ENCODE results near the gene CDC42SE2. TPM values are rescaled to one million over a fixed set of nuclear protein-coding genes. Genes with fewer than 3 reads are reported as not detected.

The CDC42SE2 gene
- total RNA-seq, 1 experiment from 2014 or later, result 22.5 TPM

DNA sequence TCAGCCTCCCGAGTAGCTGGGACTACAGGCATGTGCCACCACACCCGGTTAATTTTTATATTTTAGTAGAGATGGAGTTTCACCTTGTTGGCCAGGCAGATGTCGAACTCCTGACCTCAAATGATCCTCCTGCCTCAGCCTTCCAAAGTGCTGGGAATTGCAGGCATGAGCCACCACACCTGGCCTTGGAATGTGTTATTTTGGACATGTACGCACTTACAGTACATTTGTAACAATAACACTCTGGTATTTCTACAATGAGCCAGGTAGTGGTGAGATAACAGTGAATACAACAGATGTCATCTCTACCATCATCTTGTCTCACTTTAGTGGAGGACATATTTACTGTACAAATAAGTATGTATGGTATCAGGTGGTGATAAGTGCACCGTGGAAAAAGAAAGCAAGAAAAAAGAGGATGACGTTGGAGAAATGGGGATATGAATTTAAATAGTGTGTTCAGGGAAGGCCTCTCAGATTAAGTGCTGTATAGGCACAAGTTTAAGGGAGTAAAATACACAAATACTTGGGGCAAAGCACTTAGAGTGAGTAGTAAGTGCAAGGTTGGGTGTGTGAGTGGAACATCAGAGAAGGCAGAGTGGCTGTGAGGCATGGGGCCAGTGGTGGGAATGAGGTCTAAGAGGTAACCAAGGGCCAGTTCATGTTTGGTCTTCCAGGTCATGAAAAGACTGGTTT lies 100.1 kb downstream of the CDC42SE2 start (continued):
- no peak for TF ChIP-seq MXD4 (CRISPR knock-in tag; IDR thresholded peaks at IDR 0.05; ENCODE audit: borderline replicate concordance)
- TF ChIP-seq ESRRA (CRISPR knock-in tag; IDR thresholded peaks at IDR 0.05; ENCODE audit: borderline replicate concordance), result no peak
- TF ChIP-seq, protein P1, sequence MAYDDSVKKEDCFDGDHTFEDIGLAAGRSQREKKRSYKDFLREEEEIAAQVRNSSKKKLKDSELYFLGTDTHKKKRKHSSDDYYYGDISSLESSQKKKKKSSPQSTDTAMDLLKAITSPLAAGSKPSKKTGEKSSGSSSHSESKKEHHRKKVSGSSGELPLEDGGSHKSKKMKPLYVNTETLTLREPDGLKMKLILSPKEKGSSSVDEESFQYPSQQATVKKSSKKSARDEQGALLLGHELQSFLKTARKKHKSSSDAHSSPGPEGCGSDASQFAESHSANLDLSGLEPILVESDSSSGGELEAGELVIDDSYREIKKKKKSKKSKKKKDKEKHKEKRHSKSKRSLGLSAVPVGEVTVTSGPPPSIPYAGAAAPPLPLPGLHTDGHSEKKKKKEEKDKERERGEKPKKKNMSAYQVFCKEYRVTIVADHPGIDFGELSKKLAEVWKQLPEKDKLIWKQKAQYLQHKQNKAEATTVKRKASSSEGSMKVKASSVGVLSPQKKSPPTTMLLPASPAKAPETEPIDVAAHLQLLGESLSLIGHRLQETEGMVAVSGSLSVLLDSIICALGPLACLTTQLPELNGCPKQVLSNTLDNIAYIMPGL (CRISPR knock-in tag; IDR thresholded peaks at IDR 0.05), result no peak
- TF ChIP-seq, protein P2, sequence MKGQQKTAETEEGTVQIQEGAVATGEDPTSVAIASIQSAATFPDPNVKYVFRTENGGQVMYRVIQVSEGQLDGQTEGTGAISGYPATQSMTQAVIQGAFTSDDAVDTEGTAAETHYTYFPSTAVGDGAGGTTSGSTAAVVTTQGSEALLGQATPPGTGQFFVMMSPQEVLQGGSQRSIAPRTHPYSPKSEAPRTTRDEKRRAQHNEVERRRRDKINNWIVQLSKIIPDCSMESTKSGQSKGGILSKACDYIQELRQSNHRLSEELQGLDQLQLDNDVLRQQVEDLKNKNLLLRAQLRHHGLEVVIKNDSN (CRISPR knock-in tag; IDR thresholded peaks at IDR 0.05), result no peak
- TF ChIP-seq, protein P3, sequence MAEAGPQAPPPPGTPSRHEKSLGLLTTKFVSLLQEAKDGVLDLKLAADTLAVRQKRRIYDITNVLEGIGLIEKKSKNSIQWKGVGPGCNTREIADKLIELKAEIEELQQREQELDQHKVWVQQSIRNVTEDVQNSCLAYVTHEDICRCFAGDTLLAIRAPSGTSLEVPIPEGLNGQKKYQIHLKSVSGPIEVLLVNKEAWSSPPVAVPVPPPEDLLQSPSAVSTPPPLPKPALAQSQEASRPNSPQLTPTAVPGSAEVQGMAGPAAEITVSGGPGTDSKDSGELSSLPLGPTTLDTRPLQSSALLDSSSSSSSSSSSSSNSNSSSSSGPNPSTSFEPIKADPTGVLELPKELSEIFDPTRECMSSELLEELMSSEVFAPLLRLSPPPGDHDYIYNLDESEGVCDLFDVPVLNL (CRISPR knock-in tag; IDR thresholded peaks at IDR 0.05; ENCODE audit: borderline replicate concordance, low read depth), result no peak
- TF ChIP-seq ZNF219 (CRISPR knock-in tag; IDR thresholded peaks at IDR 0.05; ENCODE audit: borderline replicate concordance), result no peak
- TF ChIP-seq MYBL2 (CRISPR knock-in tag; IDR thresholded peaks at IDR 0.05), result no peak
- TF ChIP-seq, protein P4, sequence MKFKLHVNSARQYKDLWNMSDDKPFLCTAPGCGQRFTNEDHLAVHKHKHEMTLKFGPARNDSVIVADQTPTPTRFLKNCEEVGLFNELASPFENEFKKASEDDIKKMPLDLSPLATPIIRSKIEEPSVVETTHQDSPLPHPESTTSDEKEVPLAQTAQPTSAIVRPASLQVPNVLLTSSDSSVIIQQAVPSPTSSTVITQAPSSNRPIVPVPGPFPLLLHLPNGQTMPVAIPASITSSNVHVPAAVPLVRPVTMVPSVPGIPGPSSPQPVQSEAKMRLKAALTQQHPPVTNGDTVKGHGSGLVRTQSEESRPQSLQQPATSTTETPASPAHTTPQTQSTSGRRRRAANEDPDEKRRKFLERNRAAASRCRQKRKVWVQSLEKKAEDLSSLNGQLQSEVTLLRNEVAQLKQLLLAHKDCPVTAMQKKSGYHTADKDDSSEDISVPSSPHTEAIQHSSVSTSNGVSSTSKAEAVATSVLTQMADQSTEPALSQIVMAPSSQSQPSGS (CRISPR knock-in tag; IDR thresholded peaks at IDR 0.05; ENCODE audit: borderline replicate concordance, low read depth), result no peak
- TF ChIP-seq, protein P5, sequence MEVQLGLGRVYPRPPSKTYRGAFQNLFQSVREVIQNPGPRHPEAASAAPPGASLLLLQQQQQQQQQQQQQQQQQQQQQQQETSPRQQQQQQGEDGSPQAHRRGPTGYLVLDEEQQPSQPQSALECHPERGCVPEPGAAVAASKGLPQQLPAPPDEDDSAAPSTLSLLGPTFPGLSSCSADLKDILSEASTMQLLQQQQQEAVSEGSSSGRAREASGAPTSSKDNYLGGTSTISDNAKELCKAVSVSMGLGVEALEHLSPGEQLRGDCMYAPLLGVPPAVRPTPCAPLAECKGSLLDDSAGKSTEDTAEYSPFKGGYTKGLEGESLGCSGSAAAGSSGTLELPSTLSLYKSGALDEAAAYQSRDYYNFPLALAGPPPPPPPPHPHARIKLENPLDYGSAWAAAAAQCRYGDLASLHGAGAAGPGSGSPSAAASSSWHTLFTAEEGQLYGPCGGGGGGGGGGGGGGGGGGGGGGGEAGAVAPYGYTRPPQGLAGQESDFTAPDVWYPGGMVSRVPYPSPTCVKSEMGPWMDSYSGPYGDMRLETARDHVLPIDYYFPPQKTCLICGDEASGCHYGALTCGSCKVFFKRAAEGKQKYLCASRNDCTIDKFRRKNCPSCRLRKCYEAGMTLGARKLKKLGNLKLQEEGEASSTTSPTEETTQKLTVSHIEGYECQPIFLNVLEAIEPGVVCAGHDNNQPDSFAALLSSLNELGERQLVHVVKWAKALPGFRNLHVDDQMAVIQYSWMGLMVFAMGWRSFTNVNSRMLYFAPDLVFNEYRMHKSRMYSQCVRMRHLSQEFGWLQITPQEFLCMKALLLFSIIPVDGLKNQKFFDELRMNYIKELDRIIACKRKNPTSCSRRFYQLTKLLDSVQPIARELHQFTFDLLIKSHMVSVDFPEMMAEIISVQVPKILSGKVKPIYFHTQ (CRISPR knock-in tag; IDR thresholded peaks at IDR 0.05), result no peak

DNA sequence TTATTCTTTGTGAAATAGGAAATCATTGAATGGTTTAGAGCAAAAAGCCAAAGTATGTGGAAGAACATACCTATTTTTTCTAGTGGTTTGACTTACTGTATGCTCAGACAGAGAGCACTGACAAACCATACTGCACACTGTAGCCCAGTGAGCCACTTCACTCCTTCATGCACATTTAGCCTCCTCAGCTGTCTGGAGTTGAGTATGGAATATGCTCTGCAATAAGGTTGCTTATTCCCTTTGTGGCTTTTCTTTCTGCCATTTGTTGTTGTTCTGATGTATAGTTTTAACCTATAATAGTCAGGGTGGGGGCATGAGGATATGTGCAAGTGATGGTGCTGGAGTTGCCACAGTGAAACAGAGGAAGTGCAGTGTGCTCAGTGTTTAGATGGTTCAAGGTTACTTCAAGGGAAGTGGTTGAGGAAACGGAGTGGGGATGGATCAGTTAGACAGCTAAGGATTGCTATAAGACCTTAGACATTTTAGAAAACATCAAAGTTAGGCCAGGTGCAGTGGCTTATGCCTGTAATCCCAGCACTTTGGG lies 100.7 kb downstream of the CDC42SE2 start:
- Mint-ChIP-seq H3K9me3 (peaks cover 6% of the 10 kb centered on the region; the same call in 1 of the 2 replicates), H3K27ac (peak overlapping the region; percentile 59; the same call in 1 of the 2 replicates), H3K4me3 (no peak overlapping the region), H3K4me1 (peaks cover 10% of the 10 kb centered on the region), H3K36me3 (no peaks in the 10 kb centered on the region; the same call in 1 of the 2 replicates), H3K27me3 (ENCODE audit: low read depth) (no peaks in the 10 kb centered on the region)
- DNase-seq (ENCODE audit: low spot score) (no peak), ATAC-seq (no peak)
- ChIA-PET CTCF (no interaction called here), POLR2A (no interaction called here)
- TF ChIP-seq, protein P6, sequence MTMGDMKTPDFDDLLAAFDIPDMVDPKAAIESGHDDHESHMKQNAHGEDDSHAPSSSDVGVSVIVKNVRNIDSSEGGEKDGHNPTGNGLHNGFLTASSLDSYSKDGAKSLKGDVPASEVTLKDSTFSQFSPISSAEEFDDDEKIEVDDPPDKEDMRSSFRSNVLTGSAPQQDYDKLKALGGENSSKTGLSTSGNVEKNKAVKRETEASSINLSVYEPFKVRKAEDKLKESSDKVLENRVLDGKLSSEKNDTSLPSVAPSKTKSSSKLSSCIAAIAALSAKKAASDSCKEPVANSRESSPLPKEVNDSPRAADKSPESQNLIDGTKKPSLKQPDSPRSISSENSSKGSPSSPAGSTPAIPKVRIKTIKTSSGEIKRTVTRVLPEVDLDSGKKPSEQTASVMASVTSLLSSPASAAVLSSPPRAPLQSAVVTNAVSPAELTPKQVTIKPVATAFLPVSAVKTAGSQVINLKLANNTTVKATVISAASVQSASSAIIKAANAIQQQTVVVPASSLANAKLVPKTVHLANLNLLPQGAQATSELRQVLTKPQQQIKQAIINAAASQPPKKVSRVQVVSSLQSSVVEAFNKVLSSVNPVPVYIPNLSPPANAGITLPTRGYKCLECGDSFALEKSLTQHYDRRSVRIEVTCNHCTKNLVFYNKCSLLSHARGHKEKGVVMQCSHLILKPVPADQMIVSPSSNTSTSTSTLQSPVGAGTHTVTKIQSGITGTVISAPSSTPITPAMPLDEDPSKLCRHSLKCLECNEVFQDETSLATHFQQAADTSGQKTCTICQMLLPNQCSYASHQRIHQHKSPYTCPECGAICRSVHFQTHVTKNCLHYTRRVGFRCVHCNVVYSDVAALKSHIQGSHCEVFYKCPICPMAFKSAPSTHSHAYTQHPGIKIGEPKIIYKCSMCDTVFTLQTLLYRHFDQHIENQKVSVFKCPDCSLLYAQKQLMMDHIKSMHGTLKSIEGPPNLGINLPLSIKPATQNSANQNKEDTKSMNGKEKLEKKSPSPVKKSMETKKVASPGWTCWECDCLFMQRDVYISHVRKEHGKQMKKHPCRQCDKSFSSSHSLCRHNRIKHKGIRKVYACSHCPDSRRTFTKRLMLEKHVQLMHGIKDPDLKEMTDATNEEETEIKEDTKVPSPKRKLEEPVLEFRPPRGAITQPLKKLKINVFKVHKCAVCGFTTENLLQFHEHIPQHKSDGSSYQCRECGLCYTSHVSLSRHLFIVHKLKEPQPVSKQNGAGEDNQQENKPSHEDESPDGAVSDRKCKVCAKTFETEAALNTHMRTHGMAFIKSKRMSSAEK (CRISPR knock-in tag; IDR thresholded peaks at IDR 0.05; ENCODE audit: borderline replicate concordance), result no peak
